MCF 10A (cell line): Measurements from ENCODE around the gene NUTM2G. TPM values are rescaled to one million over a fixed set of nuclear protein-coding genes. Genes with fewer than 3 reads are reported as not detected.
A peak's percentile ranks its signal among the peaks of the same experiment; 100 is the strongest.
"Not testable (repeated sequence)": the region's sequence is repeated elsewhere in the genome, so short reads cannot be mapped to it uniquely, and the experiment has no call there.

Experiments
- BruUV-seq: library from RNA; stranded (reverse); fragments of 400-500 nt; replicated peaks from 2 replicates; lab custom pipeline; 2021; lab: Mats Ljungman, UMichigan
- CTCF ChIA-PET: fragments of 300-600 bp; sonication (Branson Sonifier 250); formaldehyde crosslinking; extraction: SDS; loops from one replicate; lab custom pipeline; 2021; ENCODE audit warnings: antibody characterized with exemption, inconsistent platforms; lab: Yijun Ruan, JAX
- POLR2A ChIA-PET: fragments of 300-600, 350-650 bp; sonication (Branson Sonifier 250); formaldehyde crosslinking; extraction: SDS; loops from one replicate; lab custom pipeline; 2020; ENCODE audit warnings: antibody characterized with exemption, inconsistent platforms; lab: Yijun Ruan, JAX
- DNase-seq: peaks from one replicate; pipeline ENCODE4 v3.0.0-alpha.2; 2018; ENCODE audit not compliant: unreplicated experiment
- H3K27ac Mint-ChIP-seq: one replicate; pipeline ENCODE4 v1.8.0; 2022; ENCODE audit warnings: mild to moderate bottlenecking, low read depth, mixed read lengths; ENCODE audit not compliant: unreplicated experiment
- H3K27me3 Mint-ChIP-seq: one replicate; pipeline ENCODE4 v1.8.0; 2022; ENCODE audit warnings: mixed read lengths; ENCODE audit not compliant: insufficient read depth, unreplicated experiment
- H3K36me3 Mint-ChIP-seq: one replicate; pipeline ENCODE4 v1.8.0; 2022; ENCODE audit warnings: mild to moderate bottlenecking, moderate library complexity, mixed read lengths; ENCODE audit not compliant: insufficient read depth, unreplicated experiment
- H3K4me1 Mint-ChIP-seq: one replicate; pipeline ENCODE4 v1.8.0; 2022; ENCODE audit warnings: mixed read lengths; ENCODE audit not compliant: insufficient read depth, unreplicated experiment
- H3K4me3 Mint-ChIP-seq: one replicate; pipeline ENCODE4 v1.8.0; 2022; ENCODE audit warnings: mild to moderate bottlenecking, moderate library complexity, mixed read lengths; ENCODE audit not compliant: unreplicated experiment
- H3K9me3 Mint-ChIP-seq: one replicate; pipeline ENCODE4 v1.8.0; 2022; ENCODE audit warnings: mixed read lengths; ENCODE audit not compliant: unreplicated experiment
- intact Hi-C: fragments of 100-400 bp; cut with micrococcal nuclease; formaldehyde crosslinking; loops from 2 replicates; pipeline ENCODE4 v1.14.1; 2022
- total RNA-seq: library from RNA; stranded (reverse); gene quantifications from 2 replicates; pipeline ENCODE4 v1.2.3, GENCODE V29; 2022

The NUTM2G gene
- total RNA-seq, 1 experiment from 2014 or later, result not detected

- H3K27me3 Mint-ChIP-seq, H3K4me3 Mint-ChIP-seq, DNase-seq, H3K9me3 Mint-ChIP-seq, POLR2A ChIA-PET, H3K27ac Mint-ChIP-seq, H3K4me1 Mint-ChIP-seq, CTCF ChIA-PET, BruUV-seq, intact Hi-C loops: not testable (repeated sequence)
- H3K36me3 Mint-ChIP-seq, result peaks cover 16% of the 10 kb centered on the region
These were observed 7.8 kb upstream of the NUTM2G start for GRCh38 chr9:96920803-96921202.

DNA sequence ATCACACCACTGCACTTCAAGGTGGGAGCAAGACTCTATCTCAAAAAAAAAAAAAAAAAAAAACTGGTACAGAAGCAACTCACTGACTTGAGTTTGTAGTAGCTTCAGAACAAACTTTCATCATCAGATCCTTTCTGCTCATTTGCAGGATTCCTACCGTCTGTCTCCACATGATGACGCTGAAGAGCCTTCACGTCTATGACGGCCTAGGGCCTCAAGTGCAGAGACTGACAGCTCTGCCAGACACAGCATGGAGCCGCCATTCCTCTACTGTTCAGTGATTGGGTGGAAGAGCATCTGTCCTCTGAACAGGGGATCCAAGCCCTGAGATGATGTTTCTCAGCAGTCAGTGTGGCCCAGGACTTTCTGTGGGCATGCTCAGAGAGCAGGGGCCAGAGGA, 3.1 kb upstream of the NUTM2G start:
- POLR2A ChIA-PET, result not testable (repeated sequence)

DNA sequence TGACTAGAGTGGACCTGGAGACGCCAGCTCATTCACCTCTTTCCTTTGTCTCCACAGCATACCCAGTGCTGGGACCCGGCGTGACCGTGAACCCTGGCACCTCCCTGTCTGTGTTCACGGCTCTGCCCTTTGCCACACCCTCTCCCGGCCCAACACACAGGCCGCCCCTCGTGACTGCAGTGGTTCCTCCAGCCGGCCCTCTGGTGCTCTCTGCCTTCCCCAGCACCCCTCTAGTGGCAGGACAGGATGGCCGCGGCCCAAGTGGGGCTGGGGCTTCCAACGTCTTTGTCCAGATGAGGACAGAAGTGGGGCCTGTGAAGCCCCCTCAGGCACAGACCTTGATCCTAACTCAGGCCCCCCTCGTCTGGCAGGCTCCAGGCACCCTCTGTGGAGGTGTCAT, 3.0 kb downstream of the NUTM2G start:
- CTCF ChIA-PET, H3K27ac Mint-ChIP-seq, H3K9me3 Mint-ChIP-seq, BruUV-seq, H3K4me1 Mint-ChIP-seq, intact Hi-C loops, DNase-seq, H3K4me3 Mint-ChIP-seq, POLR2A ChIA-PET, H3K27me3 Mint-ChIP-seq: not testable (repeated sequence)
- H3K36me3 Mint-ChIP-seq, result peaks cover 16% of the 10 kb centered on the region

More for the DNA sequence above, 3.1 kb upstream of the NUTM2G start:
- BruUV-seq, intact Hi-C loops, H3K36me3 Mint-ChIP-seq, H3K27me3 Mint-ChIP-seq, H3K9me3 Mint-ChIP-seq, DNase-seq, H3K27ac Mint-ChIP-seq, H3K4me1 Mint-ChIP-seq, H3K4me3 Mint-ChIP-seq: not testable (repeated sequence)
- CTCF ChIA-PET, result interaction anchor here (0.6 kb wide), 1 partner anchor 32 kb away, joined by 3 read pairs; no protein-coding TSS in a partner anchor

DNA sequence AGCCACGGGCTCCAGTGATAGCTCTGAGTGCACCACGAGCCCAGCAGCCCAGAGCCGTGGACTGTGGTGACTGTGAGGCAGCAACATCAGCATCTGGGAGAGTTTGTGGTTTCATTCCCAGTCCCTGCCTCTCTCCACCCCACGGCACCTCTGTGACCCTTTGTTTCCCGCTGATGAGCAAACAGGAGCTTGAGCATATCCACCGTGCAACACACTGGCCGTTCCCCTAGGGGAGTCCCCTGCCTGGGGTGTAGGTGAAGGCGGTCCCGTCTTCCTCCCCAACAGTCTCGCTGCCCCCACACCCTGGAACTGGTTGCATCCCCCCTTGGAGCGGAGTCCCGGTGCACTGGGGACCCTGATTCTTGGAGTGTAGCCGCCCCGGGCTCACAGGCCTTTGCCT, 5.5 kb downstream of the NUTM2G start:
- H3K4me3 Mint-ChIP-seq, H3K27me3 Mint-ChIP-seq, H3K27ac Mint-ChIP-seq, DNase-seq, BruUV-seq, H3K9me3 Mint-ChIP-seq, intact Hi-C loops, POLR2A ChIA-PET, H3K4me1 Mint-ChIP-seq, CTCF ChIA-PET: not testable (repeated sequence)
- peaks cover 22% of the 10 kb centered on the region for H3K36me3 Mint-ChIP-seq

GRCh38 chr9:96934706-96935105, 6.1 kb downstream of the NUTM2G start:
- H3K4me3 Mint-ChIP-seq, H3K27me3 Mint-ChIP-seq, POLR2A ChIA-PET, intact Hi-C loops, H3K9me3 Mint-ChIP-seq, DNase-seq, CTCF ChIA-PET, H3K27ac Mint-ChIP-seq, H3K4me1 Mint-ChIP-seq, BruUV-seq: not testable (repeated sequence)
- H3K36me3 Mint-ChIP-seq, result peaks cover 22% of the 10 kb centered on the region

GRCh38 chr9:96935401-96935800, 6.8 kb downstream of the NUTM2G start:
- BruUV-seq, H3K4me3 Mint-ChIP-seq, CTCF ChIA-PET, intact Hi-C loops, H3K9me3 Mint-ChIP-seq, H3K4me1 Mint-ChIP-seq, DNase-seq, H3K27ac Mint-ChIP-seq, POLR2A ChIA-PET, H3K27me3 Mint-ChIP-seq: not testable (repeated sequence)
- H3K36me3 Mint-ChIP-seq, result peaks cover 22% of the 10 kb centered on the region

DNA sequence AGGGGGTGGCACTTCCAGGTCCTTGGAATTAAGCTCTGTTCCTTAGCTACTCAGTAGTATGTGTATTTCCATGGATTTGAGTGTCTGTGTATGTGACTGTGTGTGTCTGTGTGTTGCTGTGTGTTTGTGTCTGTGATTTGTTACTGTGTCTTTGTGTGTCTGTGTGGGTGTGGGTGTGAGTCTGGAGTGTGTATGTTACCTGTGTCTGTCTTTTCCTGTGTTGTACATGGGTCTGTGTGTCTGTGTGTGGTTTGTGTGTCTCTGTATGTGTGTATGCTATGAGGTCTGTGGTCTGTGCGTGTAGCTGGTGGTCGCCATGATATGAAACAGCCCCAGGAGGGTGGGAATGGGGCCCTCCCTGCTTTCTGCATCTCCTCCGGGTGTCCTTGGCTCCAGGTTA, 8.8 kb downstream of the NUTM2G start:
- H3K27me3 Mint-ChIP-seq, H3K4me1 Mint-ChIP-seq, H3K4me3 Mint-ChIP-seq, BruUV-seq, DNase-seq, POLR2A ChIA-PET, CTCF ChIA-PET, intact Hi-C loops, H3K9me3 Mint-ChIP-seq: not testable (repeated sequence)
- H3K36me3 Mint-ChIP-seq, result peaks cover 15% of the 10 kb centered on the region
- peak overlapping the region; percentile 73 for H3K27ac Mint-ChIP-seq

GRCh38 chr9:96938957-96939665, 10.5 kb downstream of the NUTM2G start:
- H3K4me3 Mint-ChIP-seq, H3K27me3 Mint-ChIP-seq, CTCF ChIA-PET, intact Hi-C loops, POLR2A ChIA-PET, BruUV-seq, H3K27ac Mint-ChIP-seq, DNase-seq, H3K4me1 Mint-ChIP-seq, H3K9me3 Mint-ChIP-seq: not testable (repeated sequence)
- H3K36me3 Mint-ChIP-seq, result peaks cover 20% of the 10 kb centered on the region

DNA sequence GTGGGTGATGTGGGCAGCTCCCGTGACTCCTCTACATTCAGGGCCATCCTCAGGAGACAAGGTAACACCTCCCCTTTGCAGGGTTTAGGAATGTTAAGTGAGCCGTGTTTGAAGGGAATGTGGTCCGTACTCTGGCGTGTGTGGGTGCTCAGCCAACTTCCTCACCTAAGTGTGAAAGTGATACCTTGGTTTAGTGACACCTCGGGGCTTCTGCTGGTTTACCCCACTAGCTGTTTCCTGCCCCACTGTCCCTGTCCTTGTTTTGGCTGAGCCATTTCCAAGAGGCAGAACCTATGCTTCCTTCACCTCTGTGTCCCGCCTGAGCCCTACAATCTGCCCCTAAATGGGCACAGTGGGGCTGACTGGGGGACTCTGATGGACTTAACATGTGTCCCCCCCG, 12.3 kb downstream of the NUTM2G start:
- H3K4me3 Mint-ChIP-seq, H3K27ac Mint-ChIP-seq, H3K27me3 Mint-ChIP-seq, H3K9me3 Mint-ChIP-seq, DNase-seq, intact Hi-C loops, CTCF ChIA-PET, H3K4me1 Mint-ChIP-seq, BruUV-seq, POLR2A ChIA-PET: not testable (repeated sequence)
- peaks cover 23% of the 10 kb centered on the region for H3K36me3 Mint-ChIP-seq
